Measurements from ENCODE around the gene KRT222.

The KRT222 gene

GRCh38 chr17:40608061-40608581 is 56.9 kb downstream of the KRT222 start:
- in situ Hi-C loops (cut with HindIII; ENCODE audit: low sequenced_read_pairs) = no loop called here
- H3K4me3 ChIP-seq (ENCODE audit: low read depth, low read length) = no peak overlapping the region
- TF ChIP-seq, protein P1, sequence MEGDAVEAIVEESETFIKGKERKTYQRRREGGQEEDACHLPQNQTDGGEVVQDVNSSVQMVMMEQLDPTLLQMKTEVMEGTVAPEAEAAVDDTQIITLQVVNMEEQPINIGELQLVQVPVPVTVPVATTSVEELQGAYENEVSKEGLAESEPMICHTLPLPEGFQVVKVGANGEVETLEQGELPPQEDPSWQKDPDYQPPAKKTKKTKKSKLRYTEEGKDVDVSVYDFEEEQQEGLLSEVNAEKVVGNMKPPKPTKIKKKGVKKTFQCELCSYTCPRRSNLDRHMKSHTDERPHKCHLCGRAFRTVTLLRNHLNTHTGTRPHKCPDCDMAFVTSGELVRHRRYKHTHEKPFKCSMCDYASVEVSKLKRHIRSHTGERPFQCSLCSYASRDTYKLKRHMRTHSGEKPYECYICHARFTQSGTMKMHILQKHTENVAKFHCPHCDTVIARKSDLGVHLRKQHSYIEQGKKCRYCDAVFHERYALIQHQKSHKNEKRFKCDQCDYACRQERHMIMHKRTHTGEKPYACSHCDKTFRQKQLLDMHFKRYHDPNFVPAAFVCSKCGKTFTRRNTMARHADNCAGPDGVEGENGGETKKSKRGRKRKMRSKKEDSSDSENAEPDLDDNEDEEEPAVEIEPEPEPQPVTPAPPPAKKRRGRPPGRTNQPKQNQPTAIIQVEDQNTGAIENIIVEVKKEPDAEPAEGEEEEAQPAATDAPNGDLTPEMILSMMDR (IDR thresholded peaks at IDR 0.05; ENCODE audit: low read depth, low read length, missing control alignments) = no peak
- no peak for DNase-seq (ENCODE audit: low read depth)

GRCh38 chr17:40607641-40608040 is 57.3 kb downstream of the KRT222 start:
- no peak overlapping the region for H3K4me3 ChIP-seq (ENCODE audit: low read depth, low read length)
- TF ChIP-seq, protein P1 (IDR thresholded peaks at IDR 0.05; ENCODE audit: low read depth, low read length, missing control alignments) = no peak
- DNase-seq (ENCODE audit: low read depth) = no peak
- in situ Hi-C loops (cut with HindIII; ENCODE audit: low sequenced_read_pairs) = no loop called here

DNA sequence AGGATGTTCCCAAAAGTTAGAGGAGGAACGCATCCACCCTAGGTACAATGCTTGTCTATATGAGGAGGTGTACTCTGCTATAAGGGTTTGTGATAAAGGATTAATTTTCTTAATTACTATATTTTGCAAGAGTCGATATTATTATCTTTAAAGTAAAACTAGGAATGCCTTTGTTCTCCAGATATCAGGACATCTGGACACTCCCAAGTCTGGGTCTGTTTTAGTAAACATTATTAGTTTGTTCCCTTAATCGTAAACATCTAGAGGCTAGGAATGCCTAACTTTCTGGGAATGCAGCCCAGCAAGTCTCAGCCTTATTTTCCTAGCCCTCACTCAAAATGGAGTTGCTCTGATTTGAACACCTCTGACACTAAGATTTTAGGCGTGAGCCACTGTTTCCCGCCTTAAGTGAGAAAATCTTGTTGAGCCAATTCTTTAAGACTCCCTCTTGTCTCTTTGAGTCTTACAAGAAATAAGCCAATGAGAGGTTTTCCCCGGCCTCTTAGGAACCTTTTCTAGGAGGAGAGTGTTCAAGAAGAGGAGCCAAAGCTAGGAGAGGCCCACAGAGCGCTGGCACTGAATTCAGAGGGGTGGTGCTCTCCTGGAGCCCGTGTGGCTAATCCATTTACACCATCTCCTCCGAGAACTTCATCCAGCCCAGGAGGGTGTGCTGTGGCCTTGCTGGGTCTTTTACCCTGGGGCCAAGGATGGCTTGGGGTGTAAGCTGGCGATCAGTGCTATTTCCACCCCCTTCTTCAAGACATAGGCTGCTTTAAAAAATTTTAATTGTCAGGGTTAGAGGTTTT is 58.2 kb downstream of the KRT222 start:
- H3K4me3 ChIP-seq (ENCODE audit: low read depth, low read length) = no peak overlapping the region
- no peak for DNase-seq (ENCODE audit: low read depth)
- in situ Hi-C loops (cut with HindIII; ENCODE audit: low sequenced_read_pairs) = no loop called here
- TF ChIP-seq, protein P1 (IDR thresholded peaks at IDR 0.05; ENCODE audit: low read depth, low read length, missing control alignments) = no peak

DNA sequence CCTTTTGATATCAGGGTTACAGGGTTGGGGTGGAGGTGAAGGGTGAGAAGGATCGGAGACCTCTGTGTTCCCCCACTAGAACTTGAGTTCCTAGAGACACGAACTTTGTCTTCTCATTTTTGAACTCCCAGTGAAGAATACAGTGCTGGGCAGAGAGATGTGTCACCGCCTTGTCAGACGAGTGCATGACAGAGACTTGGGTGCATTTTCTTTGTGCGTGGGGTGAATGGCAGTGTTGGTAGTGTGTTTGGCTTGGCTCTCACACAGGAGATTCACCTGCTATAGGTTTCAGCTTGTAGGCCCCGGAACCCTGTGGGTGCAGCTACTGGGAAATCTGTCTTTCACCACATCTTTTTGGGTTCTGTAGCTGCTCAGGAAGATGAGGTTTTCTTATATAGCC is 59.7 kb downstream of the KRT222 start:
- in situ Hi-C loops (cut with HindIII; ENCODE audit: low sequenced_read_pairs) = no loop called here
- DNase-seq (ENCODE audit: low read depth) = no peak
- TF ChIP-seq, protein P1 (IDR thresholded peaks at IDR 0.05; ENCODE audit: low read depth, low read length, missing control alignments) = no peak
- H3K4me3 ChIP-seq (ENCODE audit: low read depth, low read length) = no peak overlapping the region
